Measurements from ENCODE around the gene ZNF76.

Gene ZNF76

GRCh38 chr6:35238843-35239289 lies 20.7 kb upstream of the ZNF76 start:
- DNase-seq: no peak

DNA sequence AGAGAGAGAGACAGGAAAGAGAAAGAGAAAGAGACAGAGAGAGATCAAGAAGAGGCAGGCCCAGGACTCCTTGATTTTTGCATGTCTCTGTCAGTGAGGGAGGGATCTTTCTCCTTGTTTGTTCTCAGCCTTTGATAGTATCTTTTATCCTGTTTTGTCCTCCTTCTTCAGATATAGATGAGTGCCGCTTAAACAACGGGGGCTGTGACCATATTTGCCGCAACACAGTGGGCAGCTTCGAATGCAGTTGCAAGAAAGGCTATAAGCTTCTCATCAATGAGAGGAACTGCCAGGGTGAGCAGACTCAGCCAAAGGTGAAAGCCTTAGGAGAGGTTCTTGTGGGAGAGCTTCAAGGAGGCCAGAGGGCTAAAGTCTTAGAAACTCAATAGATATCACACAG lies 20.0 kb upstream of the ZNF76 start:
- no peak for DNase-seq

GRCh38 chr6:35240838-35241801 lies 18.4 kb upstream of the ZNF76 start:
- DNase-seq: peak; percentile 75

- DNase-seq: no peak
These were observed 17.0 kb upstream of the ZNF76 start for GRCh38 chr6:35242486-35242885.

GRCh38 chr6:35242906-35243305 lies 16.6 kb upstream of the ZNF76 start:
- no peak for DNase-seq

DNA sequence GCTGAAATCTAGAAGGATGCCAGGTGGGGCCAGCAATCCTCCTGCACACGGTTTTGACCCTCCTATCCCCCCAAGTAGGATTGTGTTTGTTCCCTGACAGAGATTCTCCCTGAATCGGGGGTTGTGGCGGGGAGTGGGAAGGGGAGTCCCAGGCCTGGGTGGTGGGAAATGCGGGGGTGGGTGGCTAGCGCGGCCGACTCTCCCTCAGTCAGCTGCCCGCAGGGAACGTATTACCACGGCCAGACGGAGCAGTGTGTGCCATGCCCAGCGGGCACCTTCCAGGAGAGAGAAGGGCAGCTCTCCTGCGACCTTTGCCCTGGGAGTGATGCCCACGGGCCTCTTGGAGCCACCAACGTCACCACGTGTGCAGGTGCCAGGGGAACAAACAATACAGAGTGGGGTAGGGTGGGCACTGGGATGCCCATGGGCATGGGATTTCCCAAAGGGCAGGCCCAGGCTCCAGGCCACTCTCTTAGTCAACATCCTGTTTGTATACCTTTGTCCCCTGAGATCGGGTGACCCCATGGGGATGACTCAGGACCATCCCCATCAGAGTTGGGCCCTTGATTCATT lies 16.1 kb upstream of the ZNF76 start:
- DNase-seq: no peak

DNA sequence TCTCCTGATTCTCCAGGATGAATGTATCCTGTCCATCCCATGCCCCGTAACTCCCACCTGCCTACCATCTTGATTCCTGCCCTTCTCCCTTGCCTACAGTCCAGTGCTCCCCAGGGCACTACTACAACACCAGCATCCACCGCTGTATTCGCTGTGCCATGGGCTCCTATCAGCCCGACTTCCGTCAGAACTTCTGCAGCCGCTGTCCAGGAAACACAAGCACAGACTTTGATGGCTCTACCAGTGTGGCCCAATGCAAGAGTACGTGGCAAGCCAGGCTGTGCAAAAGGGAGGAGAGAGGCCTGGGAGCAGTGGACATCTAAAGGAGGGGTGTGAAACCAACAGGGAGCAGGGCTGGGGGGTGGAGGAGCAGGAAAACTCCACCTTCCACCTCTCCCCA lies 15.0 kb upstream of the ZNF76 start:
- no peak for DNase-seq

DNA sequence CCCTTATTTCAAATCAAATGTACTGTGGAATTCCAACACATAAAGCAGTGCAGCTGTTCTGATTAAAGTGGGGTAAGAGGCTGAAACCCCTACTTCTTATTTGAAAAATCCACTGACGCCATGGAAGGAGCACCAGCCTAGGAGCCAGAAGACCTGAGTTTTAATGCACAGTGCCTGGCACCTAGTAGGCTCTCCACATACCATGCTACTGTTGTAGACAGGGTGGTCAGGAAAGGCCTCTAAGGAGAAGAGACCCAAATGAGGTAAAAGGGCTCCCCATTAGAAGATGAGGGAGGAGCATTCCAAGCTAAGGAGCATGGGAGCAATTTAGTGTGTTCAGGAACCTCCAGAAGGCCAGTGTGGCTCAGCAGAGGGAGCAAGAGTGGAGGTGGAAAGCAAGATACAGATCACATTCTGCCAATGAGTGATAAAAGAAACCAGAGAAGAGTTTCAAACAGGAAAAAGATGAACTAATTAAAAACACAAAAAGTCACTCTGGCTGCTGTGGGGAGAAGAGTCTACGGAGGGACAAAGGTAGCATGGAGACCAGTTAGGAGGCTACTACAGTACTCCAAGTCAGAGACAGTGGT lies 11.8 kb upstream of the ZNF76 start:
- no peak for DNase-seq

GRCh38 chr6:35248300-35248699 lies 11.2 kb upstream of the ZNF76 start:
- no peak for DNase-seq

DNA sequence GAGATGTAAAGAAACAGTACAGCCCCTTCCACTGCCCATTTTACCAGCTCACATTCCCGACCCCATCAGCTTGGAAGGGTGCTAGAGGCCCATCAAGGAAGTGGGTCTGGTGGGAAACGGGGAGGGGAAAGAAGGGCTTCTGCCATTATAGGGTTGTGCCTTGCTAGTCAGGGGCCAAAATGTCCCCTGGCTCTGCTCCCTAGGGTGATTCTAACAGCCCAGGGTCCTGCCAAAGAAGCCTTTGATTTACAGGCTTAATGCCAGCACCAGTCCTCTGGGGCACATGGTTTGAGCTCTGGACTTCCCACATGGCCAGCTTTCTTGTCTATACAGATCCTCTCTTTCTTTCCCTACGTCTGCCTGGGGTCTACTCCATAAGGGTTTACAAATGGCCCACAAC lies 10.6 kb upstream of the ZNF76 start:
- DNase-seq: no peak

DNA sequence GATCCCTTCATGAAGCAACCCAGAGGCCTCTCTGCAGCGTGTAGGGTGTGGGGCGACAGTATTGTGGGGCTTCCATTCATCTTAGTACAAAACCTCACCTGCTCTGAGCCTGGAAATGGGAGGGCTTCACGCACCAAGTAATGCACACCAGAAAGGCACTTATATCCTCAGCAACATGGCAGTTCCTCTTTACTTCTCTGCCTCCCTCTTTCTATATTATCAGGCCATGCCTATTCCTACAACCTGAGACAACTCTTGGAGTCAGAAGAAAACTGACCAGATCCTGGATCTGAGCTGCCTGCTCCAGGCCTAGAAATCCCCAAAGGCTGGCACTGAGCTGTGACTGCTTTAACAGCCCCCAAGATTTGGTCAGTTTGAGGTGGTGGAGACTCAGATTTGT lies 7.6 kb upstream of the ZNF76 start:
- no peak for DNase-seq

DNA sequence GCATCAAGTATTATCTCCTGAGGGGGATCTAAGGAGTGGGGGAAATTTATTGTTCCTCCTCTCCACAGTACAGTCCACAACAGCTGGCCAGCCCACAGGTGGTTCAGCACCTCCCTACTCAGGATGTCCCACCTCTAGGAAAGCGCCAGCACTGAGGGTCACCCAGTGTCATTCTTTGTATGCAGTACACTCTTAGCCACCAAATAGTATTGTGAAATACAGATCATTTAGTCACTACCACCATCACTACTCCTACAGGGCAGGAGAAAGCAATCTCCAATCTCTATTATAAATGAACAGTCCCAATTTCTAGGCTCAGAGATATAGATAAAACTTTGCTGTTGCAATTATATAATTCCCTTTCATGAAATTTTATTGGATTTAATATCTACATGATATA lies 6.3 kb upstream of the ZNF76 start:
- DNase-seq: no peak

GRCh38 chr6:35258336-35258735 lies 1.2 kb upstream of the ZNF76 start:
- no peak for DNase-seq

DNA sequence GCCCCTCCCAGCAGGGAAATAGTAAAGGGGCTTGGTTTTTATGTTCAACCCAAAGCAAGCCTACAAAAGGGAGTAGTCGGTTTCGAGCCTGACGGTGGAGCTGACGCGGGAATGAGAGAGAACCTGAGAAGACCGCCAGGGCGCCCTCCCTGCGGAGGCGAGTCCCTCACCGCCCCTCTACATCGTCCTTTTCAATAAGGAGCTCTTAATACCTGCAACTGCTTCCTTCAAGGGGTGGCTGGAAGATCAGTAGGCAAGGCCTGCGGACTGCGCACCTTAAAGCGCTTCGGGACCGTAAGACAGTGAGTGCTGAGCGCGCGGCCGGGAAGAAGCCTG lies 709 bp upstream of the ZNF76 start:
- DNase-seq: peak; percentile 51

- DNase-seq: peak; percentile 69
These were observed 534 bp downstream of the ZNF76 start for GRCh38 chr6:35259948-35260590.

DNA sequence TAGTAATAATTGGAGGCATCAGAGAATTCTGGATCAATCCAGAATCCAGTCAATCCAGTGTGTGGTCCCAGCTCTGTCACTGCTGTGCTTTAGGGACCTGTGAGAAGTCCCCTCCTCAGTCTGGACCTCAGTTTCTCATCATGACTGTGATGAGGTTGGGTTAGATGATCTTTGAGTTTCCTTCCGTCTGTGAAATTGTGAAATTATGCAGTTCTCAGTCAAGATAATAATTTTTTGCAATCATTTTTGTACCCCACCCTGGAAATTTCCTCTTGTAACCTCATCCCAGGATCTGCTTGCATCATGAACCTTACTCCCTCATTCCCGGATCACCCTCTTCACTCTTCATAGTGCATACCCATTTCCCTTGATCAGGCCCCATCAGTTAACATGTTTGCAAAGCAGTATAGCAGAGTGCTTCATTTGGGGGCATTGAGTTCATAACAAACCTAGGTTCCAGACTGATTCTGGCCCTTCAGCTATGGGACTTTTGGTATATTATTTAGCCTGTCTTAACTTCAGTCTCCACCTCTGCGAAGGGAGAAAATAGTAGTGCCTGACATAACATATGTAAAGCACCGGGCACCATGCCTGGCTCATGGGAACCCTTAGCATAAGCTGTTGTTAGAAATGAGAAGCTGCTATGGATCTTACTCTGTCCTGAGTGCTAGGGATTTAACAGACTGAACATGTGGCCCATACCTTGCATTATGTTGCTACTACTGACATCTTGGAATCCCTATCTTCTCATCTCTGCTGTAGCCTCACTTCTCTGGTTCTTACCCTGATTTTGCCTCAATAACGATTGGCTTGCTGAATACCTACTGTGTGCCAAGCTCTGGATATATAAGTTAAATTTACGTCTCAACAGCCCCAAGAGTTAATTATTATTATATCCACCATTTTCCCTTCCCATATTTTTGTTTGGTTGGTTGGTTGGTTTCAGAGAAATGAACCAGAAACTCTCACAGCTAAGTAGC lies 1.3 kb downstream of the ZNF76 start:
- DNase-seq: no peak

- DNase-seq: no peak
These were observed 3.1 kb downstream of the ZNF76 start for GRCh38 chr6:35262596-35262995.

DNA sequence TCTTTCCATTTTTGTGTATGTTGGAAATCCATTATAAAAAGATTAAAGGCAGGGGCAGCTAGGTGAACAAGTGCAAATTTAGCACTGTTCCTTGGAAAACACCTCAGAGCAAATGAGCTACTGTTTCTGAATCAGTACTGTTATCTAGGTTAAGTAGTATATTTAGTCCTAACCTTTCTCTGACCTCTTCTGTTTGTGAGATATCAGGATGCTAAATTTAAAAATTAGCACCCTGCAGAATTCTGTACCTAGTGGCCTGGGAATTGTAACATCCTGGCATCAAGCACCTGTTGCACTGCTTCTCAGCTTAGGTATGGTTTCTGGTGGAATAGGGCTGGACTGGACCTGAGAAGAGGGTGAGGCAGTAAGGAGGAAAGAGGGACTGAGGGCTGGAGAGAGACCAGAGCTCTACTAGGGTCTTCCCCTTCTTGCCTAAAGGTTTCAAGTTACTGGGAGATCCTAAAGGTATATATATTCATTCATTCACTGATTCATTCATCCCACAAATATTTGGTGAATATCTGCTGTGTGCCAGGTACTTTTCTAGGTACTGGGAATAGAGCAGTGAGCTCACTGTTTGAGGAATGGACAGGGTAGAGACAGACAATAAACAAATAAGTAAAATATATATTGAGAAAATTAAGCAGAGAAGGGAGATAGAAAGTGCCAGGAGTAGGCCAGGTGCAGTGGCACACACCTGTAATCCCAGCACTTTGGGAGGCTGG lies 5.2 kb downstream of the ZNF76 start:
- no peak for DNase-seq

- DNase-seq: no peak
These were observed 6.0 kb downstream of the ZNF76 start for GRCh38 chr6:35265523-35265922.

- DNase-seq: no peak
These were observed 7.9 kb downstream of the ZNF76 start for GRCh38 chr6:35267446-35267845.

GRCh38 chr6:35267897-35268296 lies 8.4 kb downstream of the ZNF76 start:
- no peak for DNase-seq

DNA sequence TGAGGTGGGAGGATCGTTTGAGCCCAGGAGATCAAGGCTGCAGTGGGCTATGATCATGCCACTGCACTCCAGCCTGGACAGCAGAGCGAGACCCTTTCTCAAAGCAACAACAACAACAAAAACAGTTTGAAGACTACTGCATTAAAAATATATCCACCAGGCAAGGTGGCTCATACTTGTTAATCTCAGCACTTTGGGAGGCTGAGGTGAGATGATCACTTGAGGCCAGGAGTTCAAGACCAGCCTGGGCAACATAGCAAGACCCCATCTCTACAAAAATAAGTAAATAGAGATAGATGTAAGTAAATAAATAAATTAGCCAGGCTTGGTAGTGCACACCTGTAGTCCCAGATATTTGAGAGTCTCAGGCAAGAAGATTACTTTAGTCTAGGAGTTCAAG lies 12.5 kb downstream of the ZNF76 start:
- no peak for DNase-seq
